Measurements from ENCODE around the gene DISP1. TPM values are rescaled to one million over a fixed set of nuclear protein-coding genes. Genes with fewer than 3 reads are reported as not detected.

DISP1 gene
- total RNA-seq, 1 experiment from 2014 or later: 1.3 TPM

GRCh38 chr1:222784916-222785315, 29.9 kb upstream of the DISP1 start:
- DNase-seq (peak; percentile 90), ATAC-seq (peak; percentile 66)
- CTCF ChIA-PET: interaction anchor here (0.5 kb wide), 1 partner anchor 30 kb away, joined by 3 read pairs; no protein-coding TSS in a partner anchor
- no peaks in the 10 kb centered on the region for H3K36me3 ChIP-seq (ENCODE audit: low read depth, low read length)
- H3K4me1 ChIP-seq (ENCODE audit: insufficient read depth, low read length): peaks cover 24% of the 10 kb centered on the region
- intact Hi-C loops (cut with micrococcal nuclease): loop anchor here (2.0 kb wide), 1 partner anchor 48 kb away; the partner anchor contains the start of gene FAM177B
- no peaks in the 10 kb centered on the region for H3K79me2 ChIP-seq (ENCODE audit: low read length)
- no peaks in the 10 kb centered on the region for H3K27me3 ChIP-seq (ENCODE audit: low read length)
- H3F3A ChIP-seq (ENCODE audit: low read length, unreplicated experiment): no peaks in the 10 kb centered on the region
- H3K9me2 ChIP-seq (replicated peaks; ENCODE audit: low read length): no peaks in the 10 kb centered on the region
- POLR2A ChIA-PET (ENCODE audit: unreplicated experiment): no interaction called here
- no peak overlapping the region for H3K4me3 ChIP-seq (ENCODE audit: low read length)
- H3K27ac ChIP-seq (ENCODE audit: low read length): no peak overlapping the region
- no peak overlapping the region for H3K9ac ChIP-seq (ENCODE audit: low read length)
- BruUV-seq (replicated peaks): no TSS peak
- H4K20me1 ChIP-seq (ENCODE audit: low read length): no peaks in the 10 kb centered on the region
- peak overlapping the region; percentile 20 for H3K4me2 ChIP-seq (ENCODE audit: low read length)
- TF ChIP-seq CTCF (conservative IDR thresholded peaks at IDR 0.05; ENCODE audit: low read depth, low read length): no peak
- TF ChIP-seq EZH2 (IDR thresholded peaks at IDR 0.05; ENCODE audit: low read length, unreplicated experiment): no peak
- no peak for TF ChIP-seq EZH2phosphoT487 (IDR thresholded peaks at IDR 0.05; ENCODE audit: borderline replicate concordance, low read length)
- no peaks in the 10 kb centered on the region for H3K9me3 ChIP-seq (ENCODE audit: low read length)
- no peak overlapping the region for H2AFZ ChIP-seq (ENCODE audit: low read length)

- no peaks in the 10 kb centered on the region for H3K79me2 ChIP-seq (ENCODE audit: low read length)
- no peak overlapping the region for H3K9ac ChIP-seq (ENCODE audit: low read length)
- H3K9me3 ChIP-seq (ENCODE audit: low read length): no peaks in the 10 kb centered on the region
- H3K27me3 ChIP-seq (ENCODE audit: low read length): no peaks in the 10 kb centered on the region
- peaks cover 24% of the 10 kb centered on the region for H3K4me1 ChIP-seq (ENCODE audit: insufficient read depth, low read length)
- BruUV-seq (replicated peaks): no TSS peak
- ChIA-PET CTCF (interaction anchor here (0.5 kb wide), 1 partner anchor 31 kb away, joined by 3 read pairs; no protein-coding TSS in a partner anchor), POLR2A (ENCODE audit: unreplicated experiment) (no interaction called here)
- H3K4me3 ChIP-seq (ENCODE audit: low read length): no peak overlapping the region
- H3K36me3 ChIP-seq (ENCODE audit: low read depth, low read length): no peaks in the 10 kb centered on the region
- no peaks in the 10 kb centered on the region for H3K9me2 ChIP-seq (replicated peaks; ENCODE audit: low read length)
- no peak overlapping the region for H2AFZ ChIP-seq (ENCODE audit: low read length)
- DNase-seq: no peak
- no peaks in the 10 kb centered on the region for H4K20me1 ChIP-seq (ENCODE audit: low read length)
- H3F3A ChIP-seq (ENCODE audit: low read length, unreplicated experiment): no peaks in the 10 kb centered on the region
- no peak for TF ChIP-seq CTCF (conservative IDR thresholded peaks at IDR 0.05; ENCODE audit: low read depth, low read length)
- no peak for TF ChIP-seq EZH2phosphoT487 (IDR thresholded peaks at IDR 0.05; ENCODE audit: borderline replicate concordance, low read length)
- TF ChIP-seq EZH2 (IDR thresholded peaks at IDR 0.05; ENCODE audit: low read length, unreplicated experiment): no peak
- intact Hi-C loops (cut with micrococcal nuclease): loop anchor here (2.0 kb wide), 1 partner anchor 49 kb away; the partner anchor contains the start of gene FAM177B
- H3K27ac ChIP-seq (ENCODE audit: low read length): no peak overlapping the region
- 0 out of 2 replicates have a peak overlapping the region, but pooled peaks have one; percentile 20 for H3K4me2 ChIP-seq (ENCODE audit: low read length)
- ATAC-seq: no peak
Measured at GRCh38 chr1:222785529-222785928, 29.3 kb upstream of the DISP1 start.

- BruUV-seq (replicated peaks): no TSS peak
- Histone ChIP-seq H3F3A (ENCODE audit: low read length, unreplicated experiment) (no peaks in the 10 kb centered on the region), H3K36me3 (ENCODE audit: low read depth, low read length) (no peaks in the 10 kb centered on the region), H2AFZ (ENCODE audit: low read length) (no peak overlapping the region), H3K4me1 (ENCODE audit: insufficient read depth, low read length) (peaks cover 24% of the 10 kb centered on the region), H3K27me3 (ENCODE audit: low read length) (no peaks in the 10 kb centered on the region), H3K4me3 (ENCODE audit: low read length) (no peak overlapping the region), H3K79me2 (ENCODE audit: low read length) (no peaks in the 10 kb centered on the region), H3K9me3 (ENCODE audit: low read length) (no peaks in the 10 kb centered on the region), H3K27ac (ENCODE audit: low read length) (no peak overlapping the region), H3K4me2 (ENCODE audit: low read length) (no peak overlapping the region), H3K9ac (ENCODE audit: low read length) (no peak overlapping the region), H3K9me2 (replicated peaks; ENCODE audit: low read length) (no peaks in the 10 kb centered on the region), H4K20me1 (ENCODE audit: low read length) (no peaks in the 10 kb centered on the region)
- ChIA-PET CTCF (no interaction called here), POLR2A (ENCODE audit: unreplicated experiment) (no interaction called here)
- DNase-seq: peak; percentile 62
- intact Hi-C loops (cut with micrococcal nuclease): no loop called here
- peak; percentile 16 for ATAC-seq
- TF ChIP-seq EZH2phosphoT487 (IDR thresholded peaks at IDR 0.05; ENCODE audit: borderline replicate concordance, low read length): no peak
- no peak for TF ChIP-seq EZH2 (IDR thresholded peaks at IDR 0.05; ENCODE audit: low read length, unreplicated experiment)
- TF ChIP-seq CTCF (conservative IDR thresholded peaks at IDR 0.05; ENCODE audit: low read depth, low read length): no peak
Measured at GRCh38 chr1:222786121-222786520, 28.7 kb upstream of the DISP1 start.

Measured in PC-3 (cell line).